GM19099 (cell line): ENCODE measurements around the gene IQCH.

ENCODE experiments used
- POLR2A ChIP-seq: IDR thresholded peaks from 3 replicates; pipeline ENCODE4 v1.6.1; 2011; ENCODE audit warnings: low read depth; ENCODE audit not compliant: insufficient read length; ENCODE audit errors: extremely low read depth

Gene IQCH

DNA sequence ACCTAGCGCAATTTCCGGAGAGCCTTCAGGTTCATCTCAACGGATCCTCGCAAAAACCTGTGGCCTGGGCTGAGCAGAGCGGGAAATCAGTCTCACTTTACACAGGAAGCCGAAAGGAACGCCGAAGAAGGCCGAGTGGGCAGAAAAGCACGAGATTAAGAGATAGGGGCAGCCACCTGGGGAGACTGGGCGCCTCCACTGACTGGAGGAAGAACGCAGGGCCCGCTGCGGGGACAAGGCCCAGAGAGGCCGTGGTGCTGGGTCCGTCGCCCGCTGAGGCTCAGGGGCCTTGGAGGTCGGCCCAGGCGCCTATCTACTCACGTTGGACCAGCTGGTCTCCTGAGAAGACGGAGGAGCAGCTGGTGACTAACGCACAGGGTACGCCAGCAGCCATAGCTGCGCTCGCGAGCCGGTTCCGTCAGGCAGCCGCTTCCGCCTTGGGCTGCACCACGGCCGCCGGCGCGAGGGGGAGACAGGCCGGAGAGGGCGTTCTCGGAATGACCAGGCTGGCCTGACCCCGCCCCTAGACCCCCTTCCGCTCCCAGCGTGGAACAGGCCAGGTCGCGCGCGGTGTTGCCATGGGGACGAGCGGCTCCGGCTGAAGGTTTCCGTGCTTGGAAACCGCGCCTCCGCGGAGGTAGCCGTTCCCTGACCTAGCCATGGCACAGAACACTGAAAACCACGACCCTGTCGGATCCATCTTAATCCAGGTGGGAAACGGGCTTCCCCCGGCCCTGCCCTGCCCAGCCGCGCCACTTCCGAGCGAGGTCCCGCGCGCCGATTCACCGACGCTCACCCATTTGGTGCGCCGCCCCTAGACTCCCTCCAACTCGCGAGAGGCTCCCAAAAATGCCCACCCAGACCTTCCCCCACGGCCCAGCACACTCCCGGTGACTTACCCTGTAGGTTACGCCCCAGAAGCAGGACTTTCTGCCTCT lies at the start of gene IQCH, which contains the start of gene AAGAB:
IQCH (plus strand) TSS at position 549 of the 938 bp plus-strand sequence; CDS start at position 660, 111 bp downstream.
AAGAB (minus strand) TSS at position 424 of the 938 bp plus-strand sequence; CDS start at position 394, 30 bp downstream.
- peak; percentile 91 for TF ChIP-seq POLR2A

DNA sequence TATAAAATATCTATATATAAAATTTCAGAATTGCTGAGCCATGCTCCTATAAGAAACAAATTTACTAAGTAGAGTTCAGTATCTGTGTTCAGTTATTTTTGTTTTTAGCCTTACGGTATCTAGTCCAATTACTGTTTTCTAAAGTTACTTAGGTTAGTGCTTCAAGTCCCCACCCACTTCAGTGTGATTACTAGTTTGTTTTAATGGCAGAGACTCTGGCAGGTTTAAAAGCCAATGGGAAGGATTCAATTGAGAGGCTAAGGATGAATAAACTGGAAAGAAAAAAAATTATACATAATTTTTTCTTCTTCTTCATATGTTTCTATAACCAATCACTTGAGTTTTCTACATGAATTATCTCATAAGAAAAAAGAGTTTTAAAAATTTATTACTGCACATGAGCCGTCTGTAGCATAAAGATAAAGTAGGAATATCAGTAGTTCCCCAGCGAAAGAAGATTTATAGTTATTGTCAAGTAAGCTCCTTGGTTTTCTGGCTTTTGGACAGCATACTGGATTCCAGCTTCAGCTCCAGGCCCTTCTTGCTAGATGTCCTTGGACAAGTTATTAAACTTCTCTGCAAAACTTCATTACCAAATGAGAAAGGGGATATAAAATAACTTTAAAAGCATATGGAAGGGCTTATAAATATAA lies 46.9 kb upstream of the IQCH start:
- no peak for TF ChIP-seq POLR2A

DNA sequence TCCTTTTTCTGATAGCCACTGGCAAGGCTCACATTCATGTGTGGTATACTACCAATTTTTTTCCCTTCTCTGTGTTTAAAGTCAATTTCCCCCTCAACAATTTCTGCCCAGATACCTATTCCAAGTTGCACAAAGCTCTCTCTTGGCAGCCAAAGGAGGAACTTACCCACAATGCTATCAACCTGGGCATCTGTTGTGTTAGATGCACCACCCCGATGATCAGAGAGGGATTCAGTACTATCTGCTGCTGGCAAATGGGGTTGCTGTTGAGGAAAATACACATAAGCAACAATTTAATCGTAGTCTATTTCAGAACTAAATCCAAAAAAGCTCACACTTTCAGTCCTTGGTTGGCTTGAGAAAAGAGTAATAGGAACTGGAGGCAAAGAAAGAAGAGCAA lies 46.2 kb upstream of the IQCH start:
- TF ChIP-seq POLR2A: no peak

DNA sequence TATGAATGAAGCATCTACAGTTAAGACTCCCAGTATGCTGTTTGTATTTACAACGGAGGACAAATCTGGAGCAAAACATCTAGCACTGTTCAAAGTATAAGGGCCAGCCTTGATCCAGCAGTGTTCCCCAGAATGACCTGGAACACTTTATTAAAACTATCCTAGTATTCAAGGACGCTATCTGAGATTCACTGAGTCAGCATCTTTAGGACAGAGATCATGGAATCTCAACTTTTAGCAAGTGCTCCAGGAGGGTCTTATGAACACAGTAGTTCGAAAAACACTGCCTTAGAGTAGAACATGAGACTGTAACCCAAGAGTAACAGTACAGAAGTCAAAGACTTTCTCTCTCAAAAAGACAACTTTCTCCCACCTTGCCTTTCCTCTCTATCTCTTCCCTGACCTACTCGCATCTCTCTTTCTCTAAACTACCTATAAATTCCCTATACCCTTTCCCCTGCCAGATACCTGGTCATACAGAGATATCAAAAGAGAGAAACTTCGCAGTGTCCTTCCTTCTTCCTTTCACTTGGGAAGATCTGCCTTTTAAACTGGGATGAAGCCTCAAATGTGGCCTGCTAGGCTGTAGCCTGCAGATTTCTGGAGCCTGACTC lies 43.9 kb upstream of the IQCH start:
- TF ChIP-seq POLR2A: no peak

DNA sequence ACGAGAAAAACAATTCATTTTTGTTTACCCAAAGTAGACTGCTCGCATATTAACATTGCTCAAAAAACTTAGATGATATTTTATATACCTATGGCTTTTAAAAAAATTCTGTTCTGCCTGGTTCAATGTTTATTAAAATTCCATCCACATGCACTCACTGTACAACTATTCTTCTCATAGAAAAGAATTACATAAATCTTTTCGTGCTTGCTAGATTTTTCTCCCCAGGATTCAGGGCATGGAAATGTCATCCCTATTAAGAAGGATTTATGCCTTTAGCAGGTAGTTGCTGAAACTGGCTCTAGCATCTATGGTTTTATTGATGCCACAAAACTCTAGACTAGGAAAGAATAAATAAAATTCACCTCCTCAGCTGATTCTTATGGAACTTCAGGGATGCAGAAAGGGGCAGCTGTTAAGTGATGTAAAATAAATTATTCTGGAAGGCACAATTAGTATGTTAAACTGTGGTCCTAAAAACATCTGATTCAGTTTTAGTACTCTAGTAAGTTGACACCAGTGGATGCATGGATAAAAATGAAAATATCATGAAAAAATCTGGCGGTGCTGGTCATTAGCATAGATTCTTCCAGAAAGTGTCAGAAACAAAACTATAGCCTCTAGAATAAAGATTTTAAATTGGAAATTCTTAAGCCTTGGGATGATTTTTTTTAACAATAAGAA lies 41.8 kb upstream of the IQCH start:
- no peak for TF ChIP-seq POLR2A

DNA sequence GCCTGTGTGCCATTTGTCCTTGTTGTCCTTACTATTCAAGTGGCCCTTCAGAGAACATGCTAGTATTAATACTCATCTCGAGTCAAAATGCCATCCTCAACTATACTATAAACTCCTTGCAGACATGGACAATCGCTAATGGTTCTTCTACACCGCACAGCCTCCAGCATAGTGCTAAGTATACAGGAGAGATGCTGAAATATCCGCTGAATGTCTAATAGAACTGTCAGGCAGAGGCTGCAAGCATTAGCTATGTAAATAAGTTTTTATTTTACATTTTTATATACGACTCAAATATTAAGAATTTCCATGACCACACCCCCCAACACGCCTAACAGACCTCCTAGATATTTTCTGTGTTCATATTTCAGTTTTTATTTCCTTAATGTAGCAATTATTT lies 39.5 kb upstream of the IQCH start:
- no peak for TF ChIP-seq POLR2A

DNA sequence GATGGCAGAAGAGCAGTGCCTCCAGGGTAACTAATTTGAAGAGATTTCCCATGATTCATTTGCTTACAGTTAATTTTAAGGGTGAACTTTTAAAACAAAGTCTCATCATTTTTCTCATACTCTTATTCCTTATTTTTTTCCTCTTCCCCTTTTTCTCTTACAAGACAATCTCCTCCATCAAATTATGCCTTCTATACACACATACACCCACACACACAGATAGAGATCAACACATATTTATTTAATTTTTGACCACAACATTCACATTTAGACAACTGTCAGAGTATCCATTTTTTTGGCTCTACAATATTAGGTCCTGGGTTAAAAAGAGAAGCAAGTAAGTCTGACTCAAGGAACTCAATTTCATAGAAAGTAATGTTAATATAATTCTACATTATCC lies 37.7 kb upstream of the IQCH start:
- no peak for TF ChIP-seq POLR2A

DNA sequence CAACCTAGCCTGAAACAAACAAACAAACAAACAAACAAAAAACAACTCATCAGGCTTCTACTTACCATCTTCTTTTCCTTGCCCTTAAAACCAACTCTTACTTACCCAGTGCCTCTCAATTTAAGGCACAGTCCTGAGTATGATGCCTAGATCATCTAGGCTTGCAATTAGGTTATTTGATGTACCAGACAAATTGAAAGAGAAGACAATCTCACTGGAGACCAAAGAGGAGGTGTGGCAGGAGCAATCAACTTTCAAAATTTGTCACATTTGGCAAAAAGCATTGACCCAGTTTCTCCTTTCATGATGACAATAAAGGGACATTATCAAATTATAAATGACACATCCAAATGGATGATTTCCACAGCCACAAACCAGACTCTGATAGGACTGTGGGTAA lies 36.2 kb upstream of the IQCH start:
- no peak for TF ChIP-seq POLR2A

DNA sequence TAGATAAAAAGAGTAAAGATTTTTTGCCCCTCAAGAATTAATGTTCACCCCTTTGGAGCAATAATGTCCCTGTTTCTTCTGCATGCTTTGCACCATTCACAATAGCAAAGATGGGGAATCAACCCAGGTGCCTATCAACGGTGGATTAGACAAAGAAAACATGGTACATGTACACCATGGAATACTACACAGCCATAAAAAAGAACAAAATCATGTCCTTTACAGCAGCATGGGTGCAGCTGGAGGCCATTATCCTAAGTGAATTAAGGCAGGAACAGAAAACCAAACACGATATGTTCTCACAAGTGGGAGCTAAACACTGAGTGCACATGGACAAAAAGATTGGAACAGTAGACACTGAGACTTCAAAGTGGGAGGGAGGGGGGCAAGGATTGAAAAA lies 35.3 kb upstream of the IQCH start:
- TF ChIP-seq POLR2A: no peak

DNA sequence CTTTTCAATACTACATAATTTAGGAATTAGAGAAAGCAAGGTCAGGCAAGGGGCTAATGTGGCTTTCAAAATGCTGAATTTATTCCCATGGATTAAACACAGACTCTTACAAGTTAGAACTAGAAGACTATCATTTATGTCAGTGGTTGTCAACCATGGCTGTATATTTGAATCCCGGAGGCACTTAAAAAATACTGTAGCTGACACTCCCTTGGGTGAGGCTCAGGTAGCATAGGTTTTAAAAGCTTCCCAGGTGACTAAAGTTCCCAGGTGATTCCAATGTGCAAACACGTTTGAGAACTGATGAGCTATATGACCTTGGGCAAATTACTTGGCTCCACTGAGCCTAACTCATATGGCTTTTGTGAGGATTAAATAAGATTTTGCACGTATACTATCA lies 29.7 kb upstream of the IQCH start:
- no peak for TF ChIP-seq POLR2A

DNA sequence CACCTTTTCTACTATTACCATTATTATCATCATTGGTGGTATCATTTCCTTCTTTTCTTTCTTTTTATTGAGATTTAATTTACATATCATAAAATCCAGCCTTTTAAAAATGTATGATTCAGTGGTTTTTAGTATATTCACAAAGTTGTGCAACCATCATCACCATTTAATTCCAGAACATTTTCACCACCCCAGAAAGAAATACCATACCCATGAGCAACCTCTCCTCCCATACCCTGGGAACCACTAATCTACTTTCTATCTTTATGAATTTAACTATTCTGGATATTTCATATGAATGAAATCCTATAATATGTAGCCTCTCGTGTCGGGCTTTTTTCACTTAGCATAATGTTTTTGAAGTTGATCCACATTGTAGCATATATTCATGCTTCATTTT lies 29.2 kb upstream of the IQCH start:
- no peak for TF ChIP-seq POLR2A

DNA sequence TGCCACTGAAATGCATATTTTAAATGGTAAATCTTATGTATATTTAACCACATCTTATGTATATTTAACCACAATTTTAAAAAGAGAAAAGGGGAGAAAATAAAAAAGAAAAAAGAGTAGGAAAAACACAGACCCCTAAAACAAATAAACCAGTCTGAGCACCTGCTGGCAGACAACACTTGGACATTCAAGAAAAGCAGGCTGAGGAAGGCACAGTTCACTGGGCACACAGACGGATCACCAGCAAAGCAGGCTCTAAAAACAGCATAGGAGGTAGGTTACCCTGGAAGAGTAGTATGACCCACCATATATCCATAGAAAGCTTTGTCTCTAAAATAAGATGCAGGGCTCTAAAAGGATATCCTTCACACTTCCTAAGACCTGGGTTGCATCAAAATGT lies 27.2 kb upstream of the IQCH start:
- no peak for TF ChIP-seq POLR2A

DNA sequence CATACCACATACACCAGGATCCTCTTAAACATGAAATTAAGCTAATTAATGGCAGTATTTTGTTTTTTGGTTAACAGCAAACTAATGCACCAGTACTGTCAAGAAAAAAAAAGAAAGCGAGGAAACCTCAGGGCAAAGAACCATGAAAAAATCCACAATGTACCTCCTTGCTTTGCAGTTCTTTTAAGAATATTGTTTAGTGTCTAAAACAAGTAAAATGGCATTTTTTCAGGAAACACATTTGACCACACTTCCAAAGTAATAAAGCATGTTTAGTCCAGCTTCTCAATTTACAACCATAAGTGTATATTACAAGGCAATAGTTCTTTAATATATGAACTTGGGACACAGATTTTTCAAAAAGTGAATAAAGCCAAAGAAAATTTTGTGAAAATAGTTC lies 26.7 kb upstream of the IQCH start:
- no peak for TF ChIP-seq POLR2A

DNA sequence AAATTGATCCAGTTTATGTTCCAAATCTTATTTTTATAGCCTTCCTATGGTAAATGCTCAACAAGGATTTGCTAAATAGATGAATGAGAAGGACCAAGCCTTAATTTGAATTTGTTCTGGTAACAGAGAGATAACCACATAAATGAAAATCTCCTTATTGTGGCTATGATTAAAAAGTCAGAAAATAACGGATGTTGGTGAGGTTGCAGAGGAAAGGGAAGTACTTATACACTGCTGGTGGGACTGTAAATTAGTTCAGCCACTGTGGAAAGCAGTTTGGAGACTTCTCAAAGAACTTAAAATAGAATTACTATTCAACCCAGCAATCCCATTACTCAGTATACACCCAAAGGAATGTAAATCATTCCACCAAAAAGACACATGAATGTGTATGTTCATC lies 26.3 kb upstream of the IQCH start:
- no peak for TF ChIP-seq POLR2A

DNA sequence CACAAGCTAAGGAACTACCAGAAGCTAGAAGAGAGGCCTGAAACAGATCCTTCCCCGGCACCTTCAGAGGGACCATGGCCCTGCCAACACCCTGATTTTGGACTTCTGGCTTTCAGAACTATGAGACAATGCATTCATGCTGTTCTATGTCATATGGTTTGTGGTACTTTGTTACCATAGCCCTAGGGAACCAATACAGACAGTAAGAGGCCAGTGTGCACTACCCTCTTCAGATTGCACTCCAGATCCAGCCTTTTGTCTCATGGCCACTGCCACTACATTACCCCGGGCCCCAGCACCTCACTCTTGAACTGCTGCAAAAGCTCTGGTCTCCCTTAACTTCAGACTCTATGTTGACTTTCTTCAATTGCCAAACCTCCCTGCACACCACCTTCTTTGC lies 24.1 kb upstream of the IQCH start:
- TF ChIP-seq POLR2A: no peak

DNA sequence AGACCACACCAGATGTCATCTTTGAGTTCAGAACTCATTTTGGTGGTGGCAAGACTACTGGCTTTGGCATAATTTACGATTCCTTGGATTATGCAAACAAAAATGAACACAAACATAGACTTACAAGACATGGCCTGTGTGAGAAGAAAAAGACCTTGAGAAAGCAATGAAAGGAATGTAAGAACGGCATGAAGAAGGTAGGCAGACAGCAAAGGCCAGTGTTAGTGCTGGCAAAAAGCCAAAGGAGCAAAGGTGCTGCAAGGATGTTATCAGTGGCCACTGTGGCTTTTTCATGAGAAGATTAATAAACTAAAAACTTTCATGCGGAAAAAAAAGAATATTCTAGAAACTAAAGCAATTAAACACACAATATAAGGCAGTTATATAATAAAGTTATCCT lies 22.0 kb upstream of the IQCH start:
- TF ChIP-seq POLR2A: no peak
